HEK293 (cell line): ENCODE data around the gene FLNC.
A peak's percentile ranks its signal among the peaks of the same experiment; 100 is the strongest.

Experiments used
- CTCF ChIA-PET: fragments of 350-600 bp; formaldehyde crosslinking; extraction: SDS; loops from one replicate; lab custom pipeline; 2021; ENCODE audit warnings: antibody characterized with exemption; lab: Yijun Ruan, JAX
- POLR2A ChIA-PET: fragments of 300-600 bp; formaldehyde crosslinking; extraction: SDS; loops from one replicate; lab custom pipeline; 2020; ENCODE audit warnings: antibody characterized with exemption, inconsistent platforms; lab: Yijun Ruan, JAX
- H3K27ac ChIP-seq: fragments of 200-500 bp; sonication (Bioruptor generic); 2 replicates; pipeline ENCODE4 v1.5.1; 2014; ENCODE audit warnings: low read depth, low read length, control low read depth, inconsistent platforms; ENCODE audit errors: extremely low read depth
- H3K36me3 ChIP-seq, 2 experiments: fragments of 200-500 bp in 1 of 2; sonication (Bioruptor generic) in 1 of 2; 1 replicate in 1 of 2; 2 replicates in 1 of 2; pipeline ENCODE4 v1.5.1; 2014 to 2017; ENCODE audit warnings: inconsistent platforms in 2 of 2, low read length in 2 of 2; ENCODE audit not compliant: control insufficient read depth in 2 of 2, insufficient read depth in 1 of 2
- H3K4me1 ChIP-seq: fragments of 200-500 bp; sonication (Bioruptor generic); 2 replicates; pipeline ENCODE4 v1.5.1; 2014; ENCODE audit warnings: mild to moderate bottlenecking, low read length, inconsistent platforms; ENCODE audit not compliant: control insufficient read depth, insufficient read depth
- H3K4me3 ChIP-seq: 2 replicates; pipeline ENCODE4 v1.5.1; 2011; ENCODE audit warnings: low read depth, mild to moderate bottlenecking, control low read depth, low read length, moderate library complexity
- H3K9me3 ChIP-seq: fragments of 200-500 bp; sonication (Bioruptor generic); 2 replicates; pipeline ENCODE4 v1.5.1; 2014; ENCODE audit warnings: low read depth, low read length, inconsistent platforms; ENCODE audit not compliant: control insufficient read depth, insufficient read depth
- FEZF1 ChIP-seq: fragments of 450-650 bp; formaldehyde crosslinking; IDR thresholded peaks from 2 replicates; pipeline ENCODE4 v1.5.1; 2016; ENCODE audit warnings: missing biosample characterization, missing genetic modification characterization
- GLIS2 ChIP-seq: fragments of 450-650 bp; formaldehyde crosslinking; IDR thresholded peaks from 2 replicates; pipeline ENCODE4 v1.5.1; 2016; ENCODE audit warnings: missing biosample characterization, missing genetic modification characterization
- KLF1 ChIP-seq: fragments of 450-650 bp; formaldehyde crosslinking; IDR thresholded peaks from 2 replicates; pipeline ENCODE4 v1.5.1; 2016; ENCODE audit warnings: missing biosample characterization, missing genetic modification characterization
- KLF17 ChIP-seq: fragments of 450-650 bp; formaldehyde crosslinking; IDR thresholded peaks from 2 replicates; pipeline ENCODE4 v1.5.1; 2016; ENCODE audit warnings: missing biosample characterization, missing genetic modification characterization
- PRDM2 ChIP-seq: fragments of 450-650 bp; formaldehyde crosslinking; IDR thresholded peaks from 2 replicates; pipeline ENCODE4 v1.5.1; 2016; ENCODE audit warnings: missing biosample characterization, missing genetic modification characterization, borderline replicate concordance
- PRDM6 ChIP-seq: fragments of 450-650 bp; formaldehyde crosslinking; IDR thresholded peaks from 2 replicates; pipeline ENCODE4 v1.5.1; 2017; ENCODE audit warnings: missing biosample characterization, missing genetic modification characterization
- ZBTB26 ChIP-seq: fragments of 450-650 bp; formaldehyde crosslinking; optimal IDR thresholded peaks from 2 replicates; pipeline ENCODE3; 2016; ENCODE audit warnings: missing biosample characterization, mild to moderate bottlenecking, missing genetic modification characterization
- ZBTB7A ChIP-seq: fragments of 450-650 bp; formaldehyde crosslinking; IDR thresholded peaks from 2 replicates; pipeline ENCODE4 v1.5.1; 2016; ENCODE audit warnings: low read depth, missing biosample characterization, missing genetic modification characterization
- ZNF16 ChIP-seq: fragments of 450-650 bp; formaldehyde crosslinking; IDR thresholded peaks from 2 replicates; pipeline ENCODE4 v1.5.1; 2016; ENCODE audit warnings: low read depth, missing biosample characterization, missing genetic modification characterization
- ZNF214 ChIP-seq: fragments of 450-650 bp; formaldehyde crosslinking; IDR thresholded peaks from 2 replicates; pipeline ENCODE4 v1.5.1; 2017; ENCODE audit warnings: missing biosample characterization, mild to moderate bottlenecking, missing genetic modification characterization, borderline replicate concordance
- ZNF366 ChIP-seq: fragments of 450-650 bp; formaldehyde crosslinking; conservative IDR thresholded peaks from 2 replicates; pipeline ENCODE4 v1.5.1; 2016; ENCODE audit warnings: missing biosample characterization, missing genetic modification characterization
- ZNF394 ChIP-seq: fragments of 450-650 bp; formaldehyde crosslinking; IDR thresholded peaks from 2 replicates; pipeline ENCODE4 v1.5.1; 2016; ENCODE audit warnings: missing biosample characterization, missing genetic modification characterization, mild to moderate bottlenecking, moderate library complexity, borderline replicate concordance
- ZNF416 ChIP-seq: fragments of 450-650 bp; formaldehyde crosslinking; IDR thresholded peaks from 2 replicates; pipeline ENCODE4 v1.5.1; 2016; ENCODE audit warnings: missing biosample characterization, missing genetic modification characterization
- ZNF433 ChIP-seq: fragments of 450-650 bp; formaldehyde crosslinking; IDR thresholded peaks from 2 replicates; pipeline ENCODE4 v1.5.1; 2016; ENCODE audit warnings: missing biosample characterization, missing genetic modification characterization, low read depth
- ZNF658 ChIP-seq: fragments of 450-650 bp; formaldehyde crosslinking; IDR thresholded peaks from 2 replicates; pipeline ENCODE4; 2016; ENCODE audit warnings: missing biosample characterization, missing genetic modification characterization
- ZXDB ChIP-seq: fragments of 450-650 bp; formaldehyde crosslinking; IDR thresholded peaks from 2 replicates; pipeline ENCODE4 v1.5.1; 2016; ENCODE audit warnings: missing biosample characterization, missing genetic modification characterization
- TF ChIP-seq, protein P1 (sequence below): fragments of 450-650 bp; formaldehyde crosslinking; IDR thresholded peaks from 2 replicates; pipeline ENCODE4 v1.5.1; 2017; ENCODE audit warnings: missing biosample characterization, missing genetic modification characterization
- TF ChIP-seq, protein P2 (sequence below): fragments of 450-650 bp; formaldehyde crosslinking; IDR thresholded peaks from 2 replicates; pipeline ENCODE4 v1.5.1; 2016; ENCODE audit warnings: missing biosample characterization, missing genetic modification characterization

FLNC gene

DNA sequence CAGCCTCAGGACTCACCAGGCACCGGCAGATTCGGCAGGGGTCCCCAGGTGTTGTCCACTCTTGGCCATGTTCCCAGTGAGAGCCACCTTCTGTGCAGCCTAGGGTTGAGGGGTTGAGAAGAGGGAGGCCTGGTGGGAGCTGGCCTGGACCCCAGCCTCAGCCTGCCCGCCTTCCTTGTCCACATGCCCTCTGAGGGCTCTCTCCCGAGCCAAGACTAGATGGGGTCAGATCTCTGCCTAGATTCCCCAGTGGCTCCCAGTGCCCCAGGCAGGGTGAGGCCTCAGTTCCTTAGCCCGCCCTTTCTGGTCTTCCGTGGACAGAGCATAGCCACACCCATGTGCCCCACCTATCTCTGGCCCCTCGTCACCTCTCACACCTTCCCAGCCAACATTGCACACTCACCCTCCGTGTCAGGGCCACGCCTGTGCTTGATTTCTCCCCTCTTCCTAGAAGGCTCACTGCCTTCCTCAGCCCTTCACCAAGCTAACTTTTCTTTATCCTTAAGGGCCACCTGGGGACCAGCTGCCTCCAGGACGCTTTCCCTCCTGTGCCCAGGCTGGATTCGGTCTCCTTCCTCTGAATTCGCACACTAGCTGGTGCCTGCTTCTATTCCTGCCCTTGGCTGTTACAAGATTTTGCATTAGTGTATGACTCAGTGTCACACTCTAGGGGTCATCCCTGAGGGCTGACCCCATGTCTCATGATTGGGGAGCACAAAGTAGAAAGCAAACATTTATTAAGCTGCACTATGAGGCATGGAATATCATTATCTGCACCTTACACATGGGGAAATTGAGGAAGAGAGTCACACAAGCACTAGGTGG is 72.8 kb downstream of the FLNC start:
- ChIA-PET CTCF (interaction anchor here (0.7 to 3.1 kb wide), 7 partner anchors 13 to 465 kb away, joined by 3 to 16 read pairs (median 5); no protein-coding TSS in a partner anchor), POLR2A (no interaction called here)
- peak; percentile 90 for TF ChIP-seq KLF1 (tag by site-specific recombination)
- no peak for TF ChIP-seq ZXDB (tag by site-specific recombination)
- TF ChIP-seq GLIS2 (tag by site-specific recombination), result 0 out of 2 replicates have a peak, but pooled peaks have one; percentile 17
- peak; percentile 67; the same call in 1 of the 2 replicates for TF ChIP-seq KLF17 (tag by site-specific recombination)
- no peaks in the 10 kb centered on the region for H3K9me3 ChIP-seq
- no peak overlapping the region for H3K27ac ChIP-seq
- no peak overlapping the region for H3K4me3 ChIP-seq
- H3K36me3 ChIP-seq, result no peaks in the 10 kb centered on the region
- no peaks in the 10 kb centered on the region for H3K4me1 ChIP-seq

GRCh38 chr7:128903621-128904361 is 73.6 kb downstream of the FLNC start:
- Histone ChIP-seq H3K27ac (no peak overlapping the region), H3K9me3 (no peaks in the 10 kb centered on the region), H3K4me1 (no peaks in the 10 kb centered on the region), H3K36me3 (no peaks in the 10 kb centered on the region), H3K4me3 (no peak overlapping the region)
- ChIA-PET POLR2A (no interaction called here), CTCF (interaction anchor here (0.6 to 3.1 kb wide), 9 partner anchors 14 to 560 kb away, joined by 3 to 16 read pairs (median 4); no protein-coding TSS in a partner anchor)
- no peak for TF ChIP-seq ZBTB26 (tag by site-specific recombination)
- no peak for TF ChIP-seq ZBTB7A (tag by site-specific recombination)
- TF ChIP-seq PRDM6 (tag by site-specific recombination), result no peak
- no peak for TF ChIP-seq ZNF366
- TF ChIP-seq ZNF394 (tag by site-specific recombination), result no peak
- TF ChIP-seq FEZF1 (tag by site-specific recombination), result no peak
- TF ChIP-seq, protein P1, sequence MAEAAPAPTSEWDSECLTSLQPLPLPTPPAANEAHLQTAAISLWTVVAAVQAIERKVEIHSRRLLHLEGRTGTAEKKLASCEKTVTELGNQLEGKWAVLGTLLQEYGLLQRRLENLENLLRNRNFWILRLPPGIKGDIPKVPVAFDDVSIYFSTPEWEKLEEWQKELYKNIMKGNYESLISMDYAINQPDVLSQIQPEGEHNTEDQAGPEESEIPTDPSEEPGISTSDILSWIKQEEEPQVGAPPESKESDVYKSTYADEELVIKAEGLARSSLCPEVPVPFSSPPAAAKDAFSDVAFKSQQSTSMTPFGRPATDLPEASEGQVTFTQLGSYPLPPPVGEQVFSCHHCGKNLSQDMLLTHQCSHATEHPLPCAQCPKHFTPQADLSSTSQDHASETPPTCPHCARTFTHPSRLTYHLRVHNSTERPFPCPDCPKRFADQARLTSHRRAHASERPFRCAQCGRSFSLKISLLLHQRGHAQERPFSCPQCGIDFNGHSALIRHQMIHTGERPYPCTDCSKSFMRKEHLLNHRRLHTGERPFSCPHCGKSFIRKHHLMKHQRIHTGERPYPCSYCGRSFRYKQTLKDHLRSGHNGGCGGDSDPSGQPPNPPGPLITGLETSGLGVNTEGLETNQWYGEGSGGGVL, result no peak
- TF ChIP-seq PRDM2, result no peak
- TF ChIP-seq ZNF416 (tag by site-specific recombination), result no peak
- TF ChIP-seq ZNF16, result no peak
- TF ChIP-seq ZNF658, result no peak
- TF ChIP-seq, protein P2, sequence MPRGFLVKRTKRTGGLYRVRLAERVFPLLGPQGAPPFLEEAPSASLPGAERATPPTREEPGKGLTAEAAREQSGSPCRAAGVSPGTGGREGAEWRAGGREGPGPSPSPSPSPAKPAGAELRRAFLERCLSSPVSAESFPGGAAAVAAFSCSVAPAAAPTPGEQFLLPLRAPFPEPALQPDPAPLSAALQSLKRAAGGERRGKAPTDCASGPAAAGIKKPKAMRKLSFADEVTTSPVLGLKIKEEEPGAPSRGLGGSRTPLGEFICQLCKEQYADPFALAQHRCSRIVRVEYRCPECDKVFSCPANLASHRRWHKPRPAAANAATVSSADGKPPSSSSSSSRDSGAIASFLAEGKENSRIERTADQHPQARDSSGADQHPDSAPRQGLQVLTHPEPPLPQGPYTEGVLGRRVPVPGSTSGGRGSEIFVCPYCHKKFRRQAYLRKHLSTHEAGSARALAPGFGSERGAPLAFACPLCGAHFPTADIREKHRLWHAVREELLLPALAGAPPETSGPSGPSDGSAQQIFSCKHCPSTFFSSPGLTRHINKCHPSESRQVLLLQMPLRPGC (tag by site-specific recombination), result no peak
- TF ChIP-seq ZNF214, result no peak
- no peak for TF ChIP-seq ZNF433 (tag by site-specific recombination)
